NCI-H345 treated with DMSO at 0.1 percent for 48 hours (cell line): Measurements from ENCODE around the gene MGAT5.

Source experiments
- DNase-seq: peaks from one replicate; lab custom pipeline; 2025; ENCODE audit not compliant: unreplicated experiment; lab: John Stamatoyannopoulos, UW

The MGAT5 gene

DNA sequence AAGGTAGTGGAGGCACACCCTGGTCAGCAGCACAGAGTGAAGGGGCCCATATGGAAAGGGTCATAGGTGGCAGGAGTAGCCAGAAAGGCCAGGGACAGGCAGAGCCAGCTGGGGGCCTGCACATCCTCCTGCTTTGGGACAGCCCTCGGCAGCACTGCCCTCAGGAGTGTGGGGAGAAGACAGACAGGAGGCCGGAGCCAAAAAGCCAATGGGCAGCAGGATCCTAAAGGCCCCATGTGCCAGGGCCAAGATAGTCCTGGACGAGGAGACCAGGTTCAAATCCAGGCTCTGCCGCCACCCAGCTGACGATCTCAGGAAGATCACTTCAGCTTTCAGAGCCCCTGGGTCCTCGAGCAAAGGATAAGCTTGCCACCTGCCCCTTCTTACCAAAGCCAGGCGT lies 244.8 kb downstream of the MGAT5 start:
- DNase-seq: no peak

DNA sequence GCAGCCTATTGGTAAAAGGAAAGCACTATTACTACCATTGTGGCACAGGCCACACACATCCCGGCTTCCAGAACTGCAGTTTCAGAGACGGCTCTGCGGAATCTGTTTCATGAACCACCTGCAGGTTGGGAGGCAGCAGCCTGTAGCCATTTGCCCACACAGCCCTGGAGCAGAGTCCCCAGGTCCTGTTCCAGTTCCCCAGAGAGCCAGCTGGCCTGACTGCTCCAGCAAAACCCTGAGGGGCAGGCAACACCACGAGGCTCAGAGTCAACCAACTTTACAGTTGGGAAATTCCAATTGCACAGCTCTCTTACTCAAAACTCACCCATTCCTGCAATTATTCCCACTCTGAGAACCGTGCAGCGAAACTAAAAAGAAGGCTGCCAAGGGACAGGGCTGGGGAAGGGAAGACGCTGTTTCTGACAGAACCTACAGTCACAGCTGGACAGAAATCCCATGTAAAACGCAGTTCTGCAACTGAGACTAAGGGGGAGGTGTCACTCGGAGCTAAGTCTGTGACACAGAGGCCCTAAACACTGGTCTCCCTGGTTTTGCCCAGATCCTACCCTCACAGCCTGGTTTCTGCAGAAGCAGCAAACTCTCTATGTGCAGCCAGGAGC lies 245.5 kb downstream of the MGAT5 start:
- DNase-seq: no peak

DNA sequence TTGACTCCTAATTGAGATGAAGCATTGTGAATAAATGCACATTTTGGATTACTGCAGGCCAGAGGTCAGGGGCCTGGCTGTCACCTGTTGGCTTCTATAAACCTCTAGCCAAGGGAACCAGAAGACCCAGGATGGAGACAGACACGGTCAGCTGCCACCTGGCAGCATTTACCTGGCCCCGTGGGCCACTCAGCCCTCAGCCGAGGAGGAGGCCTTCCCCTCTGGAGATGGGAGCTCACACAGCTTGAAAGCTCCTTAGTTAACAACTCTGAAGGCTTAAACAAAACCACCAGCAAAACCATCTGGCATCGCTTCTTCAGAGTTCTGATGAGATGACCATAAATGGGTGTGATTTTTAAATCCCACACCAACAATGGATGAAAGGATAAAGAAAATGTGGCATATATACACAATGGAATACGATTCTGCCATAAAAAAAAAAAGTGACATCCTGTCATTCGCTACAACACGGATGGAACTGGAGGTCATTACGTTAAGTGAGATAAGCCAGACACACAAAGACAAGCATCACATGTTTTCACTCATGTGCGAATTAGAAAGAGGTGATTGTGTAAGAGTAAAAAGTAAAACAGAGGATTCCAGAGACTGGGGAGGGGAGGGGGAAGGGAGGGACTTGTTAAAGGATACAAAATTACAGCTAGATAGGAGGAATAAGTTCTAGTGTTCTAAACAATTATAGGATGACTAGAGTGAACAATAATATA lies 246.5 kb downstream of the MGAT5 start:
- DNase-seq: no peak

DNA sequence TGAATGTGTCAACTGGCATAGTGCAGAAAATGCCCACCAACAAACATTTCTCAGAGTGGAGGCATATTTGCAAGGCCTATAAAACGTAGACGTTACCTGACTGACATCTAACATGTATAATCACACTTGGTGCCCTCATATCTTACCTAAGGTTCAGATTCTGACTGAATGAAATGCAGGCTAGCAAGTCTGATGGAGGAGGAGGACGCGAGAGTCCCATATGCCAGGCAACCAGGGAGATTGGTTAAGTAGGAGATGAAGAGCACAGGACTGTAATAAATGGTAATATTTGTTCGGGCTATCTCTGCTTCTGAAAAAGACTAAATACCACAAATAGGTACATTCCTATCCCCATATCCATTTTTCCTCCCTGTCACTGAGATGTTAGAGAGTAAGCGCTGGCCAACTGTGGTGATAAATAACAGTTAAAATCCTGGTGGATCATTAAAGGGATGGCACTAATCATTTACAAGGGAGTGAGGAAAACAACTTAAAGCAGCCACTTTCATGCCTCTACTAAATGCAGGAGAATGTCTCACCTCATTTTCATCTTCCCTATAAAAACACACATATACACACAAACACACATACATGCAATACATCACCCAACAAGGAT lies 247.7 kb downstream of the MGAT5 start:
- no peak for DNase-seq

DNA sequence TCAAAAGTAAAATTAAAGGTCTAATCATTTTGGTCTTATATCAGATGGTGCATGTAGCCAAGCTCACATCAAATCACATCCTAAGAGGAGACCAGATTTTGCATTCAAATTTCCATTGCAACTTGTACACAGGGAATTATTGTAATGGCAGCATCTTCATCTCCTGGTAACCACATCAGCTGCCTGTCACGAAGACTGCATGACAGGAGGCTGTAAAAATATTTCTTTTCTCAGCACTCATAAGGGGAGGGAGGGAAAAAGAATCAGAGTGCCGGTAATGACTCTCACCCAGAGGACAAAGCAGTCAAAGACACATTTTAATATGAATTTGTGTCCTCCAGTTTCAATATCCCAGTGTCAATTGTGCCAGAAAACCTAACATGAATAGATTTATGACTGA lies 248.2 kb downstream of the MGAT5 start:
- DNase-seq: no peak
